GM12873 (cell line): Measurements from ENCODE around the gene COL2A1.

Experiments used
- TF ChIP-seq, protein P1 (sequence below): IDR thresholded peaks from 2 replicates; pipeline ENCODE4 v1.5.1; 2012; ENCODE audit warnings: low read depth, mild to moderate bottlenecking, moderate library complexity, low read length, control low read depth; ENCODE audit not compliant: insufficient read depth; ENCODE audit errors: missing control alignments

COL2A1 gene

DNA sequence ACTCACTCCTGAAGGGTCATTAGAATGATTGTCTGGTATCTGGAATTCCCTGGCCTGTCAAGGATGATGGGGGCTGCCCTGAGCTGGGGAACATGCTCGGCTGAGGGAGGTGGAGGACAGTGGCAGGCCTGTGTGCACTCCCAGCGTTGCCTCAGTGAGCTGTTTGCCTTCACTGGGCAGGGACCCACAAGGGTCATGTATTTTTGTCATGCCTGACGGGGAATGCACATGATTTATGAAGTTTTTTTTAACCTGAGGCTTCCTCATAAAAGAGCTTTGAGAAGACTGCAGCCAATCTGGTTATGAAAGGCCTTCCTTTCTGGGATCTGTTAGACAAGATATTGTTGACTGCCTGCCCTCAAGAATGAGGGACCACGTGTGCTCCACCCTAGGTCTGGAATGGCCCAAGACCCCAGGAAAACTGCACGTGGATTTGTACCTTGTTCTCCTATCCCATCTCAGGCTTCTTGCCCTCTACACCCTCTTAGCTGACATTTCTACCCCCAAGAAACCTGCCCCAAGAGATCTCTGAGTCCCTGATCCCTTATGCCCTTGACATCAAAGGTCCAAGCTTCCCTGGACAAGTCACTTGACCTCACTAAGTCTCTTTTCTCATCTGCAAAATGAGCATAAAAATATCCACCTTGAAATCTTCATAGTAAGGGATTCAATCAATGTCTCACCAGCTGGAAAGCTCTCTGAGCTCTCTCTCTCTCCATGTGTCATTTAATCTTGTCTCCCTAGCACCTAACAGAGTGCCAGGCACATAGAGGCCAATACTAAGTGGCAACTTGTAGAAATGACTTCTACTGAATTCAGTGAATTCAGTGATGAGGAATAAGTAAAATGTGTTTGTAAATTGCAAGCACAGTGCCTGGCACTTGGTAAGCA, 24.5 kb upstream of the COL2A1 start:
- TF ChIP-seq, protein P1, sequence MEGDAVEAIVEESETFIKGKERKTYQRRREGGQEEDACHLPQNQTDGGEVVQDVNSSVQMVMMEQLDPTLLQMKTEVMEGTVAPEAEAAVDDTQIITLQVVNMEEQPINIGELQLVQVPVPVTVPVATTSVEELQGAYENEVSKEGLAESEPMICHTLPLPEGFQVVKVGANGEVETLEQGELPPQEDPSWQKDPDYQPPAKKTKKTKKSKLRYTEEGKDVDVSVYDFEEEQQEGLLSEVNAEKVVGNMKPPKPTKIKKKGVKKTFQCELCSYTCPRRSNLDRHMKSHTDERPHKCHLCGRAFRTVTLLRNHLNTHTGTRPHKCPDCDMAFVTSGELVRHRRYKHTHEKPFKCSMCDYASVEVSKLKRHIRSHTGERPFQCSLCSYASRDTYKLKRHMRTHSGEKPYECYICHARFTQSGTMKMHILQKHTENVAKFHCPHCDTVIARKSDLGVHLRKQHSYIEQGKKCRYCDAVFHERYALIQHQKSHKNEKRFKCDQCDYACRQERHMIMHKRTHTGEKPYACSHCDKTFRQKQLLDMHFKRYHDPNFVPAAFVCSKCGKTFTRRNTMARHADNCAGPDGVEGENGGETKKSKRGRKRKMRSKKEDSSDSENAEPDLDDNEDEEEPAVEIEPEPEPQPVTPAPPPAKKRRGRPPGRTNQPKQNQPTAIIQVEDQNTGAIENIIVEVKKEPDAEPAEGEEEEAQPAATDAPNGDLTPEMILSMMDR, result no peak

DNA sequence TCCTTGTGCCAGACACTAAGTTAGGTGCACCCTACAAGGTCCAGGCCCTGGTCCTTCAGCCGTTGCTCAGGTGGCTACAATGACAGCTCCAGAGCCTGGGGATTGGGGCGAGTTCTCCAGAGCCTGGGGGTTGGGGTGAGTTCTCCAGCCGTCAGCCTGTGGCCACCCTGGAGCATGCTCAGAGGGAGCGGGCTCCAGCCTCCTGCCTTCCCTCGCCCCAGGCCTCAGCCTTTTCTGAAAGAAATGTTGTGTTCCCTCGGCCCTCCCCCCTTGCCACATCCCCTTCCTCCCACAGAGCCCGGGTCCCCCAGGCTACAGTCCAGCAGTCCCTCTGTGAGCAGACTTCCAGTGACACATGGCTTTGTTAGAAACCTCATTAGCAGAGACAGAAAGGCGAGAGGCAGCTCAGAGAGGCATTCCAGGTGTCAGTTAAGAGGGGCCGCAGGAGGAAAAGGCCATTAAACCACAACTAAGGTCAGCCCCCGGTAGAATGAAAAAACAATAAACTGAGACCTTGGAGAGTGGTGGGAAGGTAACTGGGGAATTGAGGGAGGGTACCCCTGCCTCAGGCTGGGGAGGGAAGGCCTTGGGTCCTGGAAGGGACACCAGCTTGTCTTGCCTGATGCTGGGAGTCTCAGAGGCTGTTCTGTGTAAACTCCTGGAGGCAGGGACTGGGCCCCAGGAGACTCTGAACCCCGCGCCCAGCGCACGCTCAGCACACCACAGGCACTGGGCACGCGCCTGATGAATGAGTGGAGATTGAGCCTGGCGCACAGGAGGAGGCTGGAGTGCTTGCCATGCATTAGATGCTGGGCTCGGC, 23.1 kb upstream of the COL2A1 start:
- TF ChIP-seq, protein P1, result no peak

DNA sequence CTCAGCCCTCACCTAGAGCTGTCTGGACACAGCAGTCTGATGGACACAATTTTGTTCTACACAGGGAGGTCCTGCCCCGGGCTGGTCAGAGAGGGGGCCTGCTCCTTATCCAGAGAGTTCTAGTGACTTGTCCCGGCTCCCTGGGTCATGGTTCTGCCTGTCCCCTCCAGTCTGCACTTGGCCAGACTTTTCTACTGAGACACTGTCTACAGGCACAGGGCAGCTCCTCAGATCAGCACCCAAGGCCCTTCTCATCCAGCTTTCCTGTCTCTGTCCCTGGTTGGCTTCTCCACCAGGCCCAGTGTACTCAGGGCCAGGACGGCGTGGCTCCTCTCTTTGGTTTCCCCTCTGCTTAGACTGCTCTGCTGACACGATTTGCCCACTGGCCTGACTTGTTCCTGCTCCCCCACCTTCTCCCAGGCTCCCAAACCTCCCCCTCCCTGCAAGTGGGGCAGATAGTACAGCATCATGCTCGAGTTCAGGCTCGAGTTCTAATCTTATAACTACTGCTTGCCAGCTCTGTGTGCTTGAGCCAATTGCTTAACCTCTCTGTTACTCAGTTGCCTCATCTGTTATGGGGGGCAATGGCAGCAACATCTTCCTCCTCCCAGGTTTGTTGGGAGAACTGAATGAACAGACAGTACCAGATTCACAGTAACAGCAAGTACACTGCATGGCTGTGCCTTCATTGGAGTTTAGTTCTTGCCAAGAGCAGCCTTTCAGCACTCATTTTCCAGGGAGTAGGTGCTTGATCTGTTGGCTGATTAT, 22.0 kb upstream of the COL2A1 start:
- TF ChIP-seq, protein P1, result no peak

DNA sequence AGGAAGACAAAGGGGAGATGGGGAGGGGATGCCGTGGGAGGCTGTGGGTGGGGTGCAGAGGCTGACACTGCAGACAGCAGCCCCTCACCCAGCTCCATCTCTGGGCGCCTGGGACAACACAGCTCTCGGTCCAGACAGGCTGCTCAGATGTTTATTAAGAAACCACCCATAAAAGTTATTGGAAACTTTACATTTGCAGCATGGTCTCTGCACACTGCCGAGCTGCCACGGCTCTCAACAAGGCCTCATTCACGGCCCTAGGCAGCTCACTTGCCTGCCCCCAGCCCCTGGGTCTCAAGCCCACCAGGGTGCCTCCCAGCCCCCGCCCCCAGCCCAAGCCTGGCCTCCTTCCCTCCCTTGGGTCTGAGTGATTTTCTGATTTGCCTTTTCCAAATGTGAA, 21.0 kb upstream of the COL2A1 start:
- TF ChIP-seq, protein P1, result no peak

DNA sequence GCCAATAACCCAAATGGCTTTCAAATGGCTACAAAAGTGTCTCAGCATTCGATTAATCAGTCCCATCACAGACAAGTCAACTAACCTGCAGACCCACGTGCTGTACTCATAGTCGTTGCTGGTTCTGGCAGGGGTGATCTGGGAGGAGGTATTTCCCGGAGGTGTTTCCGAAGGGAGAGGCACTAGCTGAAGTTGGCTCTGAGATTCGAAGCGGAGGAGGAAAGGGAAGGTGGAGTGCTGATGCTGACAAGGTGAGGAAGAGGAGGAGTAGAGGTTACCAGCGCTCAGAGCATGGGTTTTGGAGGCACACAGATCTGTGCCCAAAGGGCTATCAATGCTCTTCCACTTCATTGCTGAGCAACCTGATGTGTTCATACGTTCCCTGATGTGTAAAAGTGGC, 20.5 kb upstream of the COL2A1 start:
- TF ChIP-seq, protein P1, result no peak

DNA sequence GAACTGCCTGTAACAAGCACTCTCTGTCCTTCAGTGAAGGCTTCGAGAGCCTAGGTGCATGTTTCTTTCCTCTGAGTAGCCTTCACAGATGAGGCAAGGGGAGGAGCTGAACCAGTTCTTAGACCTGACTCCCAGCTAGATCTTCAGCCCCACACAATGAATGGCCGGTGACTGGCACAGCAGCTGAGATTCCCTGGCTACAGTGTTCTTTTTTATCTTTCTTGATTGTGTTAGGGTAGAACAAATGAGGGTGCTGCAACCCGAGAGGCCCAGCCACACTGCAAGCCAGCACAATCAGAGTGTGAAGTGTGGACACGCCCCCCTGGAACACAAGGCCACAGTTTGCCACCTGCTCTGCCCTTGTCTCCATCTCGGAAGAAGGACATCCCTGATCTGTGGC, 19.1 kb upstream of the COL2A1 start:
- TF ChIP-seq, protein P1, result no peak
